ENCODE results near the gene ADK.
"Not testable (repeated sequence)": the region's sequence is repeated elsewhere in the genome, so short reads cannot be mapped to it uniquely, and the experiment has no call there.

ADK gene

DNA sequence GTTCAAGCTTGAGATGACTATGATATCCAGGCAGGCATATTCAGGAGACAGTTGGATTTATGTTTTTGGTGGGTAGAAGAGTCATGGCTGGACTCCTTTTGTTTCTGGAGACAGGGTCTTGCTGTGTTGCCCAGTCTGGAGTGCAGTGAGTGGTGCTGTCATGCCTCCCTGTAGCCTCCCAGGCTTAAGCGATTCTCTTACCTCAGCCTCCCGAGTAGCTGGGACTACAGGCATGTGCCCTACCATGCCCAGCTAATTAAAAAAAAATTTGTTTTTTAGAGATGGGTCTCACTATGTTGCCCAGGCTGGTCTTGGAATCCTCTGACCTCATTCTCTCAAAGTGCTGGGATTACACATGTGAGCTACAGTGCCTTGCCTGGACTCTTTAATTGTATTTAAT is 62.0 kb downstream of the ADK start:
- Histone ChIP-seq H4K20me1 (ENCODE audit: insufficient read depth, low read length, poor library complexity, severe bottlenecking) (peaks cover 7% of the 10 kb centered on the region), H3K9me2 (replicated peaks; ENCODE audit: low read depth, low read length) (no peaks in the 10 kb centered on the region), H3K4me2 (ENCODE audit: low read depth, low read length, poor library complexity, severe bottlenecking) (no peak overlapping the region), H3K4me1 (ENCODE audit: insufficient read depth, low read length, poor library complexity, severe bottlenecking) (no peaks in the 10 kb centered on the region), H3K4me3 (ENCODE audit: low read length, poor library complexity, severe bottlenecking) (no peak overlapping the region), H3K27me3 (ENCODE audit: insufficient read depth, low read length, poor library complexity, severe bottlenecking) (no peaks in the 10 kb centered on the region), H3K9ac (ENCODE audit: low read depth, low read length, poor library complexity, severe bottlenecking) (no peak overlapping the region), H3K9me3 (ENCODE audit: insufficient read depth, low read depth, low read length) (no peaks in the 10 kb centered on the region), H2AFZ (ENCODE audit: low read length) (no peak overlapping the region), H3K36me3 (ENCODE audit: insufficient read depth, low read length) (no peaks in the 10 kb centered on the region), H3K79me2 (ENCODE audit: insufficient read depth, low read length) (peaks cover 9% of the 10 kb centered on the region; the same call in 1 of the 2 replicates), H3F3A (ENCODE audit: low read depth) (no peaks in the 10 kb centered on the region)
- TF ChIP-seq, protein P1, sequence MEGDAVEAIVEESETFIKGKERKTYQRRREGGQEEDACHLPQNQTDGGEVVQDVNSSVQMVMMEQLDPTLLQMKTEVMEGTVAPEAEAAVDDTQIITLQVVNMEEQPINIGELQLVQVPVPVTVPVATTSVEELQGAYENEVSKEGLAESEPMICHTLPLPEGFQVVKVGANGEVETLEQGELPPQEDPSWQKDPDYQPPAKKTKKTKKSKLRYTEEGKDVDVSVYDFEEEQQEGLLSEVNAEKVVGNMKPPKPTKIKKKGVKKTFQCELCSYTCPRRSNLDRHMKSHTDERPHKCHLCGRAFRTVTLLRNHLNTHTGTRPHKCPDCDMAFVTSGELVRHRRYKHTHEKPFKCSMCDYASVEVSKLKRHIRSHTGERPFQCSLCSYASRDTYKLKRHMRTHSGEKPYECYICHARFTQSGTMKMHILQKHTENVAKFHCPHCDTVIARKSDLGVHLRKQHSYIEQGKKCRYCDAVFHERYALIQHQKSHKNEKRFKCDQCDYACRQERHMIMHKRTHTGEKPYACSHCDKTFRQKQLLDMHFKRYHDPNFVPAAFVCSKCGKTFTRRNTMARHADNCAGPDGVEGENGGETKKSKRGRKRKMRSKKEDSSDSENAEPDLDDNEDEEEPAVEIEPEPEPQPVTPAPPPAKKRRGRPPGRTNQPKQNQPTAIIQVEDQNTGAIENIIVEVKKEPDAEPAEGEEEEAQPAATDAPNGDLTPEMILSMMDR (conservative IDR thresholded peaks at IDR 0.05; ENCODE audit: low read length) = no peak
- no peak for TF ChIP-seq EZH2phosphoT487 (IDR thresholded peaks at IDR 0.05; ENCODE audit: borderline replicate concordance)

DNA sequence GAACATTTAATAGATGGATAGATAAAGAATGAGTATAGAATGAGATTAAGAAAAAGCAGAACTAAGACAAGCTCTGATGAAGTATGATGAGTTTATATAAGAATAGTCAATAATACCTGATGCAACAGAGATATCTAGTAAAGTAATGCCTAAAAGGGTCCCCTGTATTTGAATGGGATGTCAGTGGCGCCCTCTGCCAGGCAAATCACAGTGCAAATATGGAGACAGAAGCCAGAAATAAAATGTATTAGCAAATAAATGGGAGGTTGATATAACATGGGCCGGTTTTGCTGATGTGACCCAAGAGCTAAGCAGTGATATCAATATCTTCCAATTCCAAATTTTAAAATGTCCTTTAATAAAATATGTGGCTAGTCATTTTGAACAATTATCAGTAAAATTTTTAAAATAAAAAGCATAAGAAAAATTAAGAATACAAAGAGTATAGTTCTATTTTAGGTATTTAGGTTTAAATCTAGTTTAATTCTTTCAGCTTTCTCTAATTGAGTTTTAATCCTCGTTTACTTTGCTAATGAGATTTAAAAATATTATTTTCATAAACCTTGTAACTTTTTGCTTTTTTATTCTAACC is 62.6 kb downstream of the ADK start:
- Histone ChIP-seq H3K79me2 (ENCODE audit: insufficient read depth, low read length) (peaks cover 9% of the 10 kb centered on the region; the same call in 1 of the 2 replicates), H3K9ac (ENCODE audit: low read depth, low read length, poor library complexity, severe bottlenecking) (no peak overlapping the region), H3F3A (ENCODE audit: low read depth) (no peaks in the 10 kb centered on the region), H4K20me1 (ENCODE audit: insufficient read depth, low read length, poor library complexity, severe bottlenecking) (peaks cover 7% of the 10 kb centered on the region), H3K4me3 (ENCODE audit: low read length, poor library complexity, severe bottlenecking) (no peak overlapping the region), H3K9me2 (replicated peaks; ENCODE audit: low read depth, low read length) (no peaks in the 10 kb centered on the region), H3K4me1 (ENCODE audit: insufficient read depth, low read length, poor library complexity, severe bottlenecking) (no peaks in the 10 kb centered on the region), H3K27me3 (ENCODE audit: insufficient read depth, low read length, poor library complexity, severe bottlenecking) (no peaks in the 10 kb centered on the region), H3K9me3 (ENCODE audit: insufficient read depth, low read depth, low read length) (no peaks in the 10 kb centered on the region), H3K4me2 (ENCODE audit: low read depth, low read length, poor library complexity, severe bottlenecking) (no peak overlapping the region), H3K36me3 (ENCODE audit: insufficient read depth, low read length) (no peaks in the 10 kb centered on the region), H2AFZ (ENCODE audit: low read length) (no peak overlapping the region)
- TF ChIP-seq, protein P1 (conservative IDR thresholded peaks at IDR 0.05; ENCODE audit: low read length) = peak; percentile 87
- TF ChIP-seq EZH2phosphoT487 (IDR thresholded peaks at IDR 0.05; ENCODE audit: borderline replicate concordance) = no peak

DNA sequence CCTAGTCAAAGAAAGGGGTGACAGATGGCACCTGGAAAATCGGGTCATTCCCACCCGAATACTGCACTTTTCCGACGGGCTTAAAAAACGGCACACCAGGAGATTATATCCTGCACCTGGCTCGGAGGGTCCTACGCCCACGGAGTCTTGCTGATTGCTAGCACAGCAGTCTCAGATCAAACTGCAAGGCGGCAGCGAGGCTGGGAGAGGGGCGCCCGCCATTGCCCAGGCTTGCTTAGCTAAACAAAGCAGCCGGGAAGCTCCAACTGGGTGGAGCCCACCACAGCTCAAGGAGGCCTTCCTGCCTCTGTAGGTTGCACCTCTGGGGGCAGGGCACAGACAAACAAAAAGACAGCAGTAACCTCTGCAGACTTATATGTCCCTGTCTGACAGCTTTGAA is 66.1 kb downstream of the ADK start:
- not testable (repeated sequence) for H3K4me3 ChIP-seq (ENCODE audit: low read length, poor library complexity, severe bottlenecking); H3K27me3 ChIP-seq (ENCODE audit: insufficient read depth, low read length, poor library complexity, severe bottlenecking); H3K4me1 ChIP-seq (ENCODE audit: insufficient read depth, low read length, poor library complexity, severe bottlenecking); H3K9ac ChIP-seq (ENCODE audit: low read depth, low read length, poor library complexity, severe bottlenecking); H4K20me1 ChIP-seq (ENCODE audit: insufficient read depth, low read length, poor library complexity, severe bottlenecking); H3F3A ChIP-seq (ENCODE audit: low read depth); H3K79me2 ChIP-seq (ENCODE audit: insufficient read depth, low read length); H3K4me2 ChIP-seq (ENCODE audit: low read depth, low read length, poor library complexity, severe bottlenecking); H3K9me3 ChIP-seq (ENCODE audit: insufficient read depth, low read depth, low read length); H3K36me3 ChIP-seq (ENCODE audit: insufficient read depth, low read length); H2AFZ ChIP-seq (ENCODE audit: low read length); H3K9me2 ChIP-seq (replicated peaks; ENCODE audit: low read depth, low read length)

DNA sequence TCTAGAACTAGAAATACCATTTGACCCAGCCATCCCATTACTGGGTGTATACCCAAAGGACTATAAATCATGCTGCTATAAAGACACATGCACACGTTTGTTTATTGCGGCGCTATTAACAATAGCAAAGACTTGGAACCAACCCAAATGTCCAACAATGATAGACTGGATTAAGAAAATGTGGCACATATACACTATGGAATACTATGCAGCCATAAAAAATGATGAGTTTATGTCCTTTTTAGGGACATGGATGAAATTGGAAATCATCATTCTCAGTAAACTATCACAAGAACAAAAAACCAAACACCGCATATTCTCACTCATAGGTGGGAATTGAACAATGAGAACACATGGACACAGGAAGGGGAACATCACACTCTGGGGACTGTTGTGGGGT is 71.4 kb downstream of the ADK start:
- not testable (repeated sequence) for H3F3A ChIP-seq (ENCODE audit: low read depth); H3K36me3 ChIP-seq (ENCODE audit: insufficient read depth, low read length)

More for the DNA sequence above, 71.4 kb downstream of the ADK start:
- not testable (repeated sequence) for H3K9ac ChIP-seq (ENCODE audit: low read depth, low read length, poor library complexity, severe bottlenecking); H3K27me3 ChIP-seq (ENCODE audit: insufficient read depth, low read length, poor library complexity, severe bottlenecking); H3K9me2 ChIP-seq (replicated peaks; ENCODE audit: low read depth, low read length); H4K20me1 ChIP-seq (ENCODE audit: insufficient read depth, low read length, poor library complexity, severe bottlenecking); H3K9me3 ChIP-seq (ENCODE audit: insufficient read depth, low read depth, low read length); H3K4me1 ChIP-seq (ENCODE audit: insufficient read depth, low read length, poor library complexity, severe bottlenecking); H3K4me2 ChIP-seq (ENCODE audit: low read depth, low read length, poor library complexity, severe bottlenecking); H3K79me2 ChIP-seq (ENCODE audit: insufficient read depth, low read length); H3K4me3 ChIP-seq (ENCODE audit: low read length, poor library complexity, severe bottlenecking); H2AFZ ChIP-seq (ENCODE audit: low read length)

Measured in Loucy (cell line).